Endothelial cell of umbilical vein (primary cell): ENCODE data around the gene SDC3.

Source experiments
- CTCF ChIP-seq, 2 donors: IDR thresholded peaks; 1 replicate in 1 of 2; 2 replicates in 1 of 2; pipeline ENCODE4 v1.5.1; 2011; ENCODE audit warnings: low read length in 2 of 2, mild to moderate bottlenecking in 2 of 2, moderate library complexity in 2 of 2, control low read depth in 1 of 2, inconsistent platforms in 1 of 2, low read depth in 1 of 2; ENCODE audit not compliant: insufficient read depth in 1 of 2; ENCODE audit errors: extremely low read depth in 1 of 2
- EZH2 ChIP-seq: IDR thresholded peaks from 2 replicates; pipeline ENCODE4 v1.6.1; 2012; ENCODE audit warnings: borderline replicate concordance, low read depth, mild to moderate bottlenecking, moderate library complexity, low read length, inconsistent platforms; ENCODE audit not compliant: severe bottlenecking
- FOS ChIP-seq: IDR thresholded peaks from 2 replicates; pipeline ENCODE4 v1.6.1; 2011; ENCODE audit warnings: mild to moderate bottlenecking, low read length, moderate library complexity, borderline replicate concordance; ENCODE audit not compliant: insufficient read depth
- GATA2 ChIP-seq: IDR thresholded peaks from 2 replicates; pipeline ENCODE4 v1.7.0; 2011; ENCODE audit warnings: low read depth, mild to moderate bottlenecking, moderate library complexity, mixed read lengths, low read length; ENCODE audit not compliant: insufficient read length, insufficient read depth
- JUN ChIP-seq: IDR thresholded peaks from 2 replicates; pipeline ENCODE4 v1.6.1; 2011; ENCODE audit warnings: borderline replicate concordance, low read depth; ENCODE audit not compliant: insufficient read length, insufficient read depth
- MAX ChIP-seq: IDR thresholded peaks from 2 replicates; pipeline ENCODE4 v1.6.1; 2011; ENCODE audit not compliant: insufficient read depth, insufficient read length
- MYC ChIP-seq: IDR thresholded peaks from one replicate; pipeline ENCODE4 v1.6.1; 2011; ENCODE audit warnings: mild to moderate bottlenecking, low read depth, low read length
- POLR2A ChIP-seq: IDR thresholded peaks from 2 replicates; pipeline ENCODE4 v1.6.1; 2012; ENCODE audit warnings: low read depth, mild to moderate bottlenecking, control low read depth, low read length
- POLR2AphosphoS5 ChIP-seq: IDR thresholded peaks from 2 replicates; pipeline ENCODE4 v1.6.1; 2012; ENCODE audit warnings: low read depth, mild to moderate bottlenecking, control low read depth, low read length, moderate library complexity; ENCODE audit not compliant: insufficient read depth

GRCh38 chr1:30853350-30853749 lies 55.2 kb downstream of the SDC3 start:
- TF ChIP-seq POLR2AphosphoS5 (no peak), CTCF (IDR thresholded peaks at IDR 0.05; ENCODE audit: extremely low read depth in 1 of 2, insufficient read depth in 1 of 2, low read depth in 1 of 2, low read length in 2 of 2) (no peak), MAX (no peak), EZH2 (no peak), POLR2A (no peak), FOS (no peak), JUN (no peak), MYC (no peak), GATA2 (no peak)
